GM12875 (cell line): ENCODE measurements around the gene DAB2IP.
"Not testable (repeated sequence)": the region's sequence is repeated elsewhere in the genome, so short reads cannot be mapped to it uniquely, and the experiment has no call there.

Experiments used
- H3K4me3 ChIP-seq: one replicate; pipeline ENCODE4 v1.5.1; 2011; ENCODE audit warnings: low read depth, low read length, control low read depth
- CTCF ChIP-seq: IDR thresholded peaks from 2 replicates; pipeline ENCODE4 v1.5.1; 2011; ENCODE audit warnings: low read depth, mild to moderate bottlenecking, control low read depth, inconsistent platforms, low read length, moderate library complexity, borderline replicate concordance; ENCODE audit not compliant: insufficient read depth

Gene DAB2IP

GRCh38 chr9:121739971-121740370, 88.5 kb downstream of the DAB2IP start:
- no peak overlapping the region for H3K4me3 ChIP-seq
- no peak for TF ChIP-seq CTCF

GRCh38 chr9:121741228-121741918, 89.9 kb downstream of the DAB2IP start:
- no peak overlapping the region for H3K4me3 ChIP-seq
- no peak for TF ChIP-seq CTCF

GRCh38 chr9:121741919-121742283, 90.5 kb downstream of the DAB2IP start:
- H3K4me3 ChIP-seq = not testable (repeated sequence)

GRCh38 chr9:121742923-121743322, 91.5 kb downstream of the DAB2IP start:
- H3K4me3 ChIP-seq = no peak overlapping the region
- no peak for TF ChIP-seq CTCF

GRCh38 chr9:121743441-121744001, 92.1 kb downstream of the DAB2IP start:
- no peak overlapping the region for H3K4me3 ChIP-seq
- no peak for TF ChIP-seq CTCF

- TF ChIP-seq CTCF = peak; percentile 50; the same call in 1 of the 2 replicates
- H3K4me3 ChIP-seq = no peak overlapping the region
Measured at GRCh38 chr9:121744002-121744686, 92.7 kb downstream of the DAB2IP start.

GRCh38 chr9:121744687-121745395, 93.4 kb downstream of the DAB2IP start:
- TF ChIP-seq CTCF = no peak
- H3K4me3 ChIP-seq = no peak overlapping the region
